NB4 (cell line): ENCODE results near the gene LRTM1.
A peak's percentile ranks its signal among the peaks of the same experiment; 100 is the strongest.

Experiments used
- DNase-seq: peaks from one replicate; pipeline ENCODE4 v3.0.0; 2010; ENCODE audit warnings: low read depth
- H3K4me3 ChIP-seq: one replicate; pipeline ENCODE4 v1.5.1; 2011; ENCODE audit warnings: mild to moderate bottlenecking, low read depth, low read length, moderate library complexity
- CTCF ChIP-seq: IDR thresholded peaks from one replicate; pipeline ENCODE4 v1.5.1; 2012; ENCODE audit warnings: low read depth, low read length
- MAX ChIP-seq: IDR thresholded peaks from 2 replicates; pipeline ENCODE4 v1.6.1; 2011; ENCODE audit warnings: low read depth, low read length
- MYC ChIP-seq: IDR thresholded peaks from 2 replicates; pipeline ENCODE4 v1.6.1; 2011; ENCODE audit warnings: low read depth, low read length
- POLR2A ChIP-seq: IDR thresholded peaks from 2 replicates; pipeline ENCODE4 v1.6.1; 2011; ENCODE audit warnings: mild to moderate bottlenecking; ENCODE audit not compliant: insufficient read length; ENCODE audit errors: extremely low read depth

Gene LRTM1

GRCh38 chr3:54936561-54936960 is 8.7 kb upstream of the LRTM1 start:
- DNase-seq, result peak; percentile 4
- H3K4me3 ChIP-seq, result no peak overlapping the region
- TF ChIP-seq CTCF (no peak), MYC (no peak), POLR2A (no peak), MAX (no peak)

GRCh38 chr3:54935869-54936268 is 8.0 kb upstream of the LRTM1 start:
- DNase-seq, result no peak
- H3K4me3 ChIP-seq, result no peak overlapping the region
- no peak for TF ChIP-seq MAX
- TF ChIP-seq POLR2A, result no peak
- no peak for TF ChIP-seq CTCF
- TF ChIP-seq MYC, result no peak

GRCh38 chr3:54932606-54933005 is 4.7 kb upstream of the LRTM1 start:
- DNase-seq, result no peak
- H3K4me3 ChIP-seq, result no peak overlapping the region
- no peak for TF ChIP-seq CTCF
- no peak for TF ChIP-seq MYC
- TF ChIP-seq MAX, result no peak
- TF ChIP-seq POLR2A, result no peak

GRCh38 chr3:54931182-54931581 is 3.3 kb upstream of the LRTM1 start:
- DNase-seq, result peak; percentile 12
- TF ChIP-seq CTCF (no peak), POLR2A (no peak), MAX (no peak), MYC (no peak)
- no peak overlapping the region for H3K4me3 ChIP-seq

- DNase-seq, result no peak
- TF ChIP-seq MYC (no peak), POLR2A (no peak)
- H3K4me3 ChIP-seq, result no peak overlapping the region
Measured at GRCh38 chr3:54918516-54918915, 9.3 kb downstream of the LRTM1 start.

- no peak for DNase-seq
- H3K4me3 ChIP-seq, result no peak overlapping the region
- no peak for TF ChIP-seq MAX
- TF ChIP-seq POLR2A, result no peak
- no peak for TF ChIP-seq CTCF
- no peak for TF ChIP-seq MYC
Measured at GRCh38 chr3:54917862-54918261, 10.0 kb downstream of the LRTM1 start.
